Lower leg skin (tissue), 3 donors: Measurements from ENCODE around the gene DTX4.

Source experiments
- POLR2A ChIP-seq, 2 donors: fragments of 450-650 bp; IDR thresholded peaks; one replicate each; pipeline ENCODE4 v1.6.1; 2016 to 2017; ENCODE audit warnings: antibody characterized with exemption in 2 of 2, mild to moderate bottlenecking in 1 of 2, moderate library complexity in 1 of 2
- TF ChIP-seq, protein P1 (sequence below), 3 donors: fragments of 450-650 bp; IDR thresholded peaks; one replicate each; pipeline ENCODE4 v1.5.1; 2016; ENCODE audit warnings: antibody characterized with exemption in 3 of 3, mild to moderate bottlenecking in 3 of 3, moderate library complexity in 2 of 3

DNA sequence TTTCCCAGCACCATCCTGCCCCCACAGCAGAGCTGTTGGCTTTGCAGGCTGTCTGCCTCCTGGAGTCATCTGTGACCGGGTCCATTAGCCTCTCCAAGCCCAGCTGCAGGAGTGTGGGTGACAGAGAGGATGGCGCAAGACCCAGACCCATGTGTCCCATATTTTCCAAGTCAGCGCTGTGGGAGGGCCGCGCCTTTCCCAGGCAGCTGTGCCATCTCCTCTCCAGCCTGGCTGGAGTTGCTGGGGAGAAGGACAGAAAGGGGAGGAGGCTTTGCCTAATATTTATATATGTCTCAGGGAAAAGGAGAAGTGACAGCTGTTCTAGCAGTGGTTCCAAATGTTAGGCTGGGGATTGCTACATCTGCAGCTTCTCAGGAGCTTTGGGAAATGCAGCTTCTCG lies 15.7 kb downstream of the DTX4 start:
- TF ChIP-seq POLR2A (IDR thresholded peaks at IDR 0.05): no peak
- TF ChIP-seq, protein P1, sequence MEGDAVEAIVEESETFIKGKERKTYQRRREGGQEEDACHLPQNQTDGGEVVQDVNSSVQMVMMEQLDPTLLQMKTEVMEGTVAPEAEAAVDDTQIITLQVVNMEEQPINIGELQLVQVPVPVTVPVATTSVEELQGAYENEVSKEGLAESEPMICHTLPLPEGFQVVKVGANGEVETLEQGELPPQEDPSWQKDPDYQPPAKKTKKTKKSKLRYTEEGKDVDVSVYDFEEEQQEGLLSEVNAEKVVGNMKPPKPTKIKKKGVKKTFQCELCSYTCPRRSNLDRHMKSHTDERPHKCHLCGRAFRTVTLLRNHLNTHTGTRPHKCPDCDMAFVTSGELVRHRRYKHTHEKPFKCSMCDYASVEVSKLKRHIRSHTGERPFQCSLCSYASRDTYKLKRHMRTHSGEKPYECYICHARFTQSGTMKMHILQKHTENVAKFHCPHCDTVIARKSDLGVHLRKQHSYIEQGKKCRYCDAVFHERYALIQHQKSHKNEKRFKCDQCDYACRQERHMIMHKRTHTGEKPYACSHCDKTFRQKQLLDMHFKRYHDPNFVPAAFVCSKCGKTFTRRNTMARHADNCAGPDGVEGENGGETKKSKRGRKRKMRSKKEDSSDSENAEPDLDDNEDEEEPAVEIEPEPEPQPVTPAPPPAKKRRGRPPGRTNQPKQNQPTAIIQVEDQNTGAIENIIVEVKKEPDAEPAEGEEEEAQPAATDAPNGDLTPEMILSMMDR (IDR thresholded peaks at IDR 0.05): no peak
